ENCODE results near the gene ITPRIP.

The ITPRIP gene

DNA sequence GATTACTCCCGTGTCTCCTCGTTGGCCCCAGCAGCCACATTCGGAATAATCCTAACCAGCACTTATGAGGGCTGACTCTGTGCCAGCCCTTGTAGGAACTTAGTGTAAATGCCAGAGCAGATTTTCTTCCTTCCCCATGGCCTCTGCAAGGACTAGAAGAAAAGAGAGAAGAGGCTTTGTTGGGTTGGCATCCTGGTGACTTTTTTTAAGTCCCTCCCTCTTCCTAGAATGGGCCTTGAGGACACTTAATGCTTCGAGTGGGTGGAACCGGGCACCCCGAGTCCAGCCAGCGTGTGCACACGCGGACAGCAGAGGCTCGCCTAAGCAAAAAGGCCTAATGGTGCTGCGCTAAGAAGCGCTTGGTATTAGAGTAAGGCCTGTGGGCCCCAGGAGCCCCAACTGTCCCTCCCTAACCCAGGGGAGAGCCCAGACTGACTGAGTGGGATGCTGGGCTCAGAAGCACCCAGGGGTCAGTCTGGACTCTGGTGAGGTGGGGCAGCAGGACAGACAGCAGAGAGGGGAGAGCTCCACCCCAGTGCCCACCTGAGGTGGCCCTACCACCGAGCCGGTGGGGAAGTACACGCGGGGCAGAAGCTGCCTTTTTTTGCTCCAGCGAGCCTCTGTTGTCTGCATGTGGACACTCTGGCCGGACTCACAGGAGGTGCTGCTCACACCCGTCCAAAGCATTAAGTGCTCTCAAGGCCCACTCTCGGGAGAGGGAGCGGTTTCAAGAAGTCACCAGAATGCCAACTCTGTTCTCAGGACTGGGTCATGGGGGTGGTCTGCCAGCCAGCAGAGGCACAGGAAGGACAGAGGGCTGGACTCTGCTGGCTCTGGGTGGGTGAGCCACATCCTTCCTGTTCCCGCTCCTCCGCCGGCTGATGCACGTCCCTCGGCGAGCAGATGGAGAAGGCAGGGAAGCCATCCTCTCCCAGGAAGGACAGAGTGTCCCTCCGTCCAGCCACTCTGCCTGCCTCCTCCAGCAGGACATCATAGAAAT is 12.5 kb downstream of the ITPRIP start:
- DNase-seq = no peak

GRCh38 chr10:104324931-104325330 is 13.3 kb downstream of the ITPRIP start:
- no peak for DNase-seq

DNA sequence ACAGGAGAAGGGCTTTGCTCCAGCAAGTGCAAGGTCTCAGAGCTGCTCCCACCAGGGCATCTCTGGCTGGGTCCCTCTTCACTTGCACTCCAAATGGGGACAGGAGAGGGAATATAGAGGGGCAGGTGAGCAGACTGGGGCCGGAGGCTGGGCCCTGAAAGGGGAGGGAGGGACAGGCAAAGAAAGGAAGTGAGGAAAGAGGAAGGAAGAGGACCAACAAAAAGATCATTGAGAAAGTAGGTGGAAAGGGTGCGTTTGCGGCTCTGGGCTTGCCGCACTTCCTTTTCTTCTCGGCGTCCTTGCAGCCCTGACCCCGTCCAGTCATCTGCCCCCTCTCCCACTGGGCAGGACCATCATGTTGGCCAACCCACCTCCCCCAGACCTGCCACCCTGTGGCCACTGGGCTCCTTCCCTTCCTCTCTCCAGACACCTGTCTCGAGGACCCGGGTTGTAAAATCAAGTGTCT is 14.0 kb downstream of the ITPRIP start:
- no peak for DNase-seq

GRCh38 chr10:104323760-104324201 is 14.5 kb downstream of the ITPRIP start:
- no peak for DNase-seq

GRCh38 chr10:104323085-104323484 is 15.2 kb downstream of the ITPRIP start:
- DNase-seq = no peak

GRCh38 chr10:104322416-104322782 is 15.9 kb downstream of the ITPRIP start:
- no peak for DNase-seq

DNA sequence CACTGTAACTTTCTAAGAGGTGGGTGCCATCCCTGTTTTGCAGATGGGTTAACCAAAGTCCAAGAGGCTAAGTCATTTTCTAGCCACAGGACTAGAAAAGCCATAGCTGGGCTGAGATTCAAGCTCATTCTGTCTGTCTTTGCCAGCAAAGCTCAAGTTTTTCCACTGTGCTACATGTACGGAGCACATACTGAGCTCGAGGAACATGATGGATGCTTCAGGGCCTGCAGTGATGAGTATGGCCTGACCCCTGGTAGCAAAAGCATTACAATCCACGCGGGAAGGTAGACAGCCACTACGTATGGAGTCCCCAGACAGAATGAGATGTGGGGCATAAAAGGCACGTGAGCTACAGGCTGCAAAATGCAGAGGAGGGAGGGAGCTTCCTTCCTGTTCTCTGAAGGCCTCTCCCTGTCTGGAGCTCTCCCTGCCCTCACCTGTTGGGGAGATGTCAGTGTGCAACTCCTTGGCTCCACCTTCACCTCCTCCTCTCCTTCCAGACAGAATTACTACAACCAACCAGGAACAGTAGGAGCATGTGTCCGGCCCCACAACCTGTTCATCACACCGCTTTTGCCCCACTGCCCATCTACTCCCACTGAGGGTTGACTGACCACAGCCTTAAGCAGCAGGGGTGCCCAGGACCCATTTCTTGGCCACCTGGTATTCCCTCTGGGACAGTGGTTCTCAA is 16.4 kb downstream of the ITPRIP start:
- no peak for DNase-seq

GRCh38 chr10:104321226-104321625 is 17.0 kb downstream of the ITPRIP start:
- no peak for DNase-seq

DNA sequence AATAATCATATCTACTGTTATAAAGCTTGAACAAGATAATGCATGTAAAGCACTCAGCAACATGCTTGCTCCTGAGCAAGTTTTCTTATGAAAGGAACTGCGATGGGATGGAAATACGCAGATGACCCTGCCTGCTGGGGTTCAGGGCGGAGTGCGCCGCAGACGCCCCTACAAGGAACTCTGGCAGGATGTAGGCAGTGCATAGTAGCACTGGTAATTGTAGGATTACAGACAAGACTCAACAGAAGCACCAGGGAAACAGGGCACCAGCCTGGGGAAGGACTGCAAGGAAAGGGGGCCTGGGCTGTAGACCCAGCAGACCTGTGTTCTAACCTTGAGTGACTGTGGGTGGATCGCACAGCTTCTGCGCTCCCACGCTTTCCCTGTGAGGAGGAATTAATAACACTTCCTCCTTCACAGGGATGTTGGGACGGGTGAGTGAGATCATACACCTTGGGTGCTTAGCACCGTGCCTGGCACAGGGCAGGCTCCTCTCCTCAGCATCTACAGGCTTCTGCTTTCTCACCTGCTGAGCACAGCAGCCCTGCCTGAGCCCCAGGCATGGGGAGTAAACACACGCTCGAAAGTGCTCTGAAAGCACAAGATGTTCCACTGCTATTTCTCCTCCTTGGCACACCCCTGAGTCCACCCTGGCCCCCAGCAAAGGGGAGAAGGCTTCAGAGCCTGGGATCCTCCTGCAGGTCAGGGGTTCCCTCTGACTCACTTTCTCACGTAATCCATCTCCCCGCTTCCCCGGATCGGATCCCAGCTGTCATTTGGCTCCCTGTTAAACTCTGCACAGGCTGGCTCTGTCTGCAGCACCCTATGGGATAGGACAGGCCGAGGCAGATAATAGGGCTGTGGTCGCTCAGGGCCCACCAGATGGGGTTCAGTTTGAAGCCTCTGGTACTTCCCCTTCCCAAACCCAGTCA is 19.2 kb downstream of the ITPRIP start:
- DNase-seq = no peak

- DNase-seq = no peak
These were observed 19.9 kb downstream of the ITPRIP start for GRCh38 chr10:104318326-104318725.

DNA sequence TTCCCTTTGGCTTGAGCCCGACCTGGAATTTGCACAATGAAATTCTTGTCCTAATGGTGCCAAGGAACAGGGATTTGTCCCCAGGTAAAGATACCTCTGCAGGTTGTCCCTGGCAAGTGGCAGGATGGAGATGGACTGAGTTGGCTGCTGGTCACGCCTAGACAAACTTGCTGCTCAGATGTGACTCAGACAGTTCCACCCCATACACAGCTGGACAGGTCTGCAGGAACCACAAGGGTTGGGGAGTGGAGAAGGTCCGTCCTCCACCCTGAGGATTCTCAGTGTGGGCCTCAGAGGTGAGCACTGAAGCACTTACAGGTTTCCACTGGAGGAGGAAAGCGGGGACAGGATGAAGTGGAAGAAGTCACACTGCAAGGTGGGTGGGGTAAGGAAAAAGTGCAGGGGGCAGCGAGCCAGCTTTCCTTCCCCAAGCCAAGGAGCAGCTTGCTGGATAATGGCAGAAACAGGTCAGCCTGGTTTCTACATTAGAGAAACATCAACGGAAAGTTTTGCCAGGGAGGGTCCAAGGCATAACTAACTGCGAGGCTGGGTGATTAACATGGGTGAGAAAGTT is 20.5 kb downstream of the ITPRIP start:
- DNase-seq = no peak

DNA sequence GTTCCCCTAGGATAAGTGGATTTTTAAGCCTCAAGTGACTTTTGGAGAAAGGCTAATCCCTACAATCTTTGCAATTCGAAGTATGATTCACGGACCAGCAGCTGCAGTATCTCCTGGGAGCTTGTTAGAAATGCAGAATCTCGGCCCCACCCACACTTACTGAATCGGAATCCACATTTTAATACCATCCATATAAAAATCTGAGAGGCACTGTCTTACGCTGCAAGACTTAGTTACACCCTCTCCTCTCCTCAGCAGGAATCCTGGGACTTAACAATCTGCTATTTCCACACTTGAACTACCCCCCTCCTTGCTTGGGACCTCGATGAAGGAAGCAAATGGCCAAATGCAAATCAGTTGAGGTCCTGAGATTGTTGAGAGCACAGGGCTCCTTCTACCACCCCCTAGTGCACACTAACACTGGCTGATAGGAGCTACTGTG is 21.0 kb downstream of the ITPRIP start:
- DNase-seq = no peak

- DNase-seq = no peak
These were observed 21.8 kb downstream of the ITPRIP start for GRCh38 chr10:104316321-104317099.

- no peak for DNase-seq
These were observed 22.8 kb downstream of the ITPRIP start for GRCh38 chr10:104315486-104315921.

DNA sequence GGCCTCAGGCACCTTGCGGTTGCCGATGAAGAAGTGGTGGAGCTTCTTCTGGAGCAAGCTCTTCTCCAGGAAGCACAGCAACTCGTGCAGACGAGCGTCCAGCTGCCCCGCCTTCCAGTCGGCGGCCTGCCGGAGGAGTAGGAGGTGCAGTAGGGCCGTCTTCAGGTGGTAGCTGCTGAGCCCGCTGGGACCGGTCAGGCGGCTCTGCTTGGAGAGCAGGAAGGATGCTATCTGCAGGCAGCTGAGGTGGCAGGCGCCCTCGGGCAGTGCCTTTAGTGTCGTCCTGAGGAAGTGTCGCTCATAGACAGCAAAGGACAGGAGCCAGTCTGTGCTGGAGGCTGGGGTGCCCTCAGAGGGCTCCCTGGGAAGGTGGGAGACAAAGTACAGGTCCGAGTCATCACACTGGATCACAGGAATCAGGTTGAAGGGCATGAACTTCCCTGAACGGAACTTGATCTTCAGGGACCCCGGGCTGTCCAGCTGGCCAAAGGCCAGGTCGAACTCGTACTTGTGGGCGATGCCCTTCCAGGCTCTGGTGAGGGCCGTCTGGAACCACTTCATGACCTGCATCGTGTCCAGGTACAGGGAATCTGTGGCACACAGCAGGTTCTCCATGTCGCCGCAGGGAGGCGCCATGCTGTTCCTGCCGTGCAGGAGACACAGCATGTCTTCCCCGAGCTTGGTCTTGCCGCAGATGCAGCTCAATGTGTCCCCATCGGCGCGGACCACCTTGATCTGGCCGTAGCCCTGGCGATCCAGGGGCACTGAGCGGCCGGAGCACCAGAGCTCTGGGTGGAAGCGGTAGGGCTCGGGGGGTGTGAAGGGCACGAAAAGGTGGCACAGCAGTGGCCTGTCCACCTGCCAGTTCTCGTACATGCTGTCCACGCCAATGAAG is 23.4 kb downstream of the ITPRIP start:
- DNase-seq = no peak

DNA sequence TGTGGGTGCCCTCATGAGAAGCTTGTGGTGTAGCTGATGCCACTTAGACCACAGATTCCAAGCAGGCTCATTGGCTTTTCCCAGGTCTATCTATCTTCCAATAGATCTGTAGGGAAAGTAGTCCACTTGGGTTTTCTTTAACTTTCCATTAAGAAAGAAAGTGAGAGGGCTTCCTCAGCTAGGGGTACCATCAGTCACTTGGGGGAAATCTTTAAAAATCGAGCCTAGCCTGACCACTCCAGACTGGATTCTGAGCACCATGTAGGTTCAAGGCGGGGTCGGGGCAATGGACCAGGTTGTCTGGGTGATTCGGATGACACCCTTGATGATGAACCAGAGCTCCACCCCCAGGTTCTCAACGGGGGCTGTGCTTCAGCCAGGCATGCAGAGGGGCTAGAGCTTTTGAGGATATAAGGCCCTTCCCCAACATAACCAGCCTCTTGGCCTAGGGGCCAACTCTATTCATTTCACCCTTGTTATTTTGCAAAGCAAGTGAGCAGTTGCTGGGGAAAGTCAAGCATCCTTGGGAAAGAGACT is 27.0 kb downstream of the ITPRIP start:
- DNase-seq = no peak

- no peak for DNase-seq
These were observed 28.0 kb downstream of the ITPRIP start for GRCh38 chr10:104309980-104310978.

DNA sequence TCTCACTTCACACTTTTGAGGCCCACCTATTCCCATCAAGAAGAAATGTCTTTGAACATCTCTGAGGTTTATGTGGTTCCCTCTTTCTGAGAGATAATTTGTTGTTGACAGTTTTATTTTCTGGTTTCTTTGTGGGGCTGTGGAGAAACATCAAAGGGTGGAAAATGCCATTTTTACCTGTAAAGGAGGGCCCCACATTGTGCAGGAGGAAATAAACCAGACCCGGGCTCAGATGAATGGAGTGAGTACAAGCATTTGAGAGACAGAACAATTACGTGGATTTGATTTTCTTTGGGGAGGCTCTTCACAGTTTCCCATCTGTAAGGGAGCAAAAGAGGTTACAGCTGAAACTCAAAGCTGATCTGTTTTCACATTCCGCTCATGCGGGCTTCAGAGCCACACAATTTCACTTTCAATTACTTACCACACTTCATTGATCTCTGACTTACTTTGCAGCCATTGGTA is 29.8 kb downstream of the ITPRIP start:
- no peak for DNase-seq
